ENCODE results near the gene MYRIP.

DNA sequence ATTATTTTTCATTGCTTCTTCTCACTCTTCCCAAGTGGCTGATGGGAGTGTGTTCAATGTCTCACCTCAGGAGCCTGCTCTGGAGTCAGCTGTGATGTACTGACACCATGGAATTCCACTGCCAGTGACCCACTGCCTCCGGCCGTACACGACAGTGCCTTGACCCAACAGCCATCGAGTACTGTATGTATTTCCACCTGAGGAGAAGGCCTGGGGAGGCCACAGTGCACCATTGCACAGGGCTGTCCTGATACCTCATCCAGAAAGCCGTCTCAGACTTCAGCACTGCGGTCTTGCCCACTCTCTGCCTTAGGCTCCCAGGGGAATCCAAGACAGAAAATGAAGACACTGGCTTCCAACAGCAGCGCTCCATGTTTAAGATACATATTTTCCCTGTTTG is 448.7 kb downstream of the MYRIP start:
- TF ChIP-seq CTCF (IDR thresholded peaks at IDR 0.05; ENCODE audit: insufficient read depth, low read length, poor library complexity, severe bottlenecking) (no peak), EZH2phosphoT487 (conservative IDR thresholded peaks at IDR 0.05; ENCODE audit: low read length) (no peak)

Data from SU-DHL-6 (cell line).